GM12878 (cell line): ENCODE data around the gene MAD1L1. TPM values are rescaled to one million over a fixed set of nuclear protein-coding genes. Genes with fewer than 3 reads are reported as not detected.

Experiments used
- ATAC-seq: fragments of 200-7000 bp; cut with Tn5 transposase; 3 replicates; pipeline ENCODE4 v1.9.1; 2020; ENCODE audit warnings: mild to moderate bottlenecking, moderate library complexity
- BruUV-seq: library from RNA; stranded (reverse); fragments of 400-500 nt; replicated peaks from 2 replicates; lab custom pipeline; 2021; lab: Mats Ljungman, UMichigan
- CTCF ChIA-PET: fragments of 300-600 bp; sonication (Branson Sonifier 250); formaldehyde crosslinking; extraction: SDS; loops from one replicate; lab custom pipeline; 2021; ENCODE audit warnings: inconsistent platforms; lab: Yijun Ruan, JAX
- POLR2A ChIA-PET: fragments of 350-600 bp; formaldehyde crosslinking; extraction: SDS; loops from one replicate; lab custom pipeline; 2021; ENCODE audit warnings: inconsistent platforms; lab: Charles Lee
- RAD21 ChIA-PET: fragments of 300-600 bp; sonication (Branson Sonifier 250); formaldehyde crosslinking; loops from one replicate; lab custom pipeline; 2023; ENCODE audit warnings: antibody characterized with exemption; ENCODE audit not compliant: unreplicated experiment; lab: Charles Lee
- SMC1A ChIA-PET: fragments of 300-600 bp; sonication (Branson Sonifier 250); formaldehyde crosslinking; loops from one replicate; lab custom pipeline; 2023; ENCODE audit not compliant: unreplicated experiment, uncharacterized antibody; lab: Charles Lee
- DNase-seq: peaks from one replicate; pipeline ENCODE4 v3.0.0-alpha.2; 2011; ENCODE audit warnings: low read depth, low spot score
- FAIRE-seq: peaks from 3 replicates; lab custom pipeline; 2011; peaks lifted over from hg19 to GRCh38; lab: Jason Lieb, UNC
- H2AFZ ChIP-seq: 2 replicates; pipeline ENCODE4 v1.6.0; 2011; ENCODE audit warnings: low read depth, low read length, control low read depth; ENCODE audit not compliant: control insufficient read depth
- H3K27ac ChIP-seq: 2 replicates; pipeline ENCODE4 v1.5.1; 2011; ENCODE audit warnings: control low read depth; ENCODE audit not compliant: control insufficient read depth, insufficient read depth
- H3K27me3 ChIP-seq, 2 experiments: replicated peaks in 1 of 2; 2 replicates each; pipeline versions ENCODE4 v1.6.0 to v1.6.1; 2011; ENCODE audit warnings: low read length in 1 of 2; ENCODE audit not compliant: control insufficient read depth in 2 of 2, insufficient read depth in 2 of 2
- H3K36me3 ChIP-seq, 2 experiments: 2 replicates each; pipeline ENCODE4 v1.5.1; 2011; ENCODE audit warnings: low read length in 1 of 2; ENCODE audit not compliant: control insufficient read depth in 2 of 2, insufficient read depth in 2 of 2
- H3K4me1 ChIP-seq: 2 replicates; pipeline ENCODE4 v1.6.1; 2011; ENCODE audit warnings: mild to moderate bottlenecking, low read length, moderate library complexity, mixed read lengths; ENCODE audit not compliant: control insufficient read depth, insufficient read depth
- H3K4me2 ChIP-seq: 2 replicates; pipeline ENCODE4 v1.6.0; 2011; ENCODE audit warnings: control low read depth; ENCODE audit not compliant: control insufficient read depth, insufficient read depth
- H3K4me3 ChIP-seq: fragments of 200-600 bp; sonication (generic); 2 replicates; pipeline ENCODE4 v1.5.1; 2016
- H3K79me2 ChIP-seq: 2 replicates; pipeline ENCODE4 v1.6.0; 2011; ENCODE audit warnings: low read length; ENCODE audit not compliant: control insufficient read depth, insufficient read depth
- H3K9ac ChIP-seq: 2 replicates; pipeline ENCODE4 v1.8.0; 2011; ENCODE audit warnings: low read length, control low read depth, mixed read lengths; ENCODE audit not compliant: control insufficient read depth, insufficient read depth
- H3K9me3 ChIP-seq: replicated peaks from 3 replicates; pipeline ENCODE4 v1.5.1; 2011; ENCODE audit warnings: mild to moderate bottlenecking, low read length; ENCODE audit not compliant: control insufficient read depth, insufficient read depth
- H4K20me1 ChIP-seq: 2 replicates; pipeline ENCODE4 v1.6.0; 2011; ENCODE audit not compliant: control insufficient read depth, insufficient read depth
- DPF2 ChIP-seq: fragments of 450-650 bp; IDR thresholded peaks from 2 replicates; pipeline ENCODE4 v1.6.1; 2017; ENCODE audit warnings: mild to moderate bottlenecking
- JUND ChIP-seq: IDR thresholded peaks from 2 replicates; pipeline ENCODE4 v1.6.1; 2012; ENCODE audit warnings: low read depth, mild to moderate bottlenecking, low read length, improper control_type of control experiment, moderate library complexity
- NFYB ChIP-seq: IDR thresholded peaks from 2 replicates; pipeline ENCODE4 v1.6.1; 2011; ENCODE audit warnings: low read depth, mild to moderate bottlenecking, low read length, improper control_type of control experiment, moderate library complexity; ENCODE audit not compliant: insufficient read depth
- SMAD5 ChIP-seq: IDR thresholded peaks from 2 replicates; pipeline ENCODE4 v1.6.1; 2016; ENCODE audit warnings: antibody characterized with exemption, low read depth
- SMC3 ChIP-seq: IDR thresholded peaks from 2 replicates; pipeline ENCODE4 v1.6.1; 2011; ENCODE audit warnings: low read length, improper control_type of control experiment, borderline replicate concordance
- SPI1 ChIP-seq: IDR thresholded peaks from 2 replicates; pipeline ENCODE4 v1.6.1; 2011; ENCODE audit warnings: low read depth, mild to moderate bottlenecking, low read length, moderate library complexity, borderline replicate concordance; ENCODE audit not compliant: insufficient read depth
- SRF ChIP-seq, 2 experiments: IDR thresholded peaks; 2 replicates each; pipeline ENCODE4 v1.6.1; 2011; ENCODE audit warnings: low read depth in 2 of 2, low read length in 2 of 2, mild to moderate bottlenecking in 1 of 2, moderate library complexity in 1 of 2
- WGBS: methylation state at CpG from one replicate; pipeline ENCODE4 v1.1.6; 2016; ENCODE audit warnings: low lambda C conversion rate; ENCODE audit not compliant: insufficient replicate concordance, insufficient coverage; ENCODE audit errors: missing lambda C conversion rate; 5-methylcytosine and 5-hydroxymethylcytosine counted together
- in situ Hi-C: fragments of 300-500 bp; cut with MboI; formaldehyde crosslinking; loops from 9 replicates; pipeline ENCODE4 v1.14.3; 2018; ENCODE audit warnings: mixed read lengths
- intact Hi-C: fragments of 100-400 bp; cut with micrococcal nuclease; formaldehyde crosslinking; loops from one replicate; pipeline ENCODE4 v1.14.2; 2022; ENCODE audit not compliant: unreplicated experiment
- polyA plus RNA-seq, 11 experiments: library from polyadenylated mRNA; depleted of rRNA in 4 of 11; unstranded in 6 of 11; stranded (reverse) in 5 of 11; fragments of >200 nt; fragmentation: Nextera tagmentation in 4 of 11; fragmentation: Illumina TruSeq in 1 of 11; extraction: Ambion mirVana in 4 of 11; extraction: Trizol in 1 of 11; gene quantifications; 1 replicate in 1 of 11; 2 replicates in 10 of 11; pipeline versions ENCODE4 v1.2.1 to v1.2.3, GENCODE V29; 2011 to 2016; ENCODE audit warnings: inconsistent platforms in 2 of 11, missing spikeins in 2 of 11, low read depth in 1 of 11
- total RNA-seq, 4 experiments: library from RNA; depleted of rRNA in 3 of 4; stranded (reverse); fragments of >200 nt in 3 of 4; fragmentation: Illumina TruSeq in 1 of 4; extraction: Trizol in 1 of 4; gene quantifications; 2 replicates each; pipeline versions ENCODE4 v1.2.1 to v1.2.3, GENCODE V29; 2013 to 2021
- TF ChIP-seq, protein P1 (sequence below): fragments of 450-650 bp; IDR thresholded peaks from 2 replicates; pipeline ENCODE4 v1.6.1; 2016; ENCODE audit warnings: mild to moderate bottlenecking
- TF ChIP-seq, protein P2 (sequence below): fragments of 450-650 bp; IDR thresholded peaks from 2 replicates; pipeline ENCODE4 v1.6.1; 2018; ENCODE audit warnings: mild to moderate bottlenecking, low read depth, moderate library complexity; ENCODE audit not compliant: partially characterized antibody

The MAD1L1 gene
- total and polyA plus RNA-seq, 10 of the 15 experiments (the other 5 are each of a cell fraction or from before 2014, with no cell fraction given): 2.2 to 76.8 (median 38.3) TPM

DNA sequence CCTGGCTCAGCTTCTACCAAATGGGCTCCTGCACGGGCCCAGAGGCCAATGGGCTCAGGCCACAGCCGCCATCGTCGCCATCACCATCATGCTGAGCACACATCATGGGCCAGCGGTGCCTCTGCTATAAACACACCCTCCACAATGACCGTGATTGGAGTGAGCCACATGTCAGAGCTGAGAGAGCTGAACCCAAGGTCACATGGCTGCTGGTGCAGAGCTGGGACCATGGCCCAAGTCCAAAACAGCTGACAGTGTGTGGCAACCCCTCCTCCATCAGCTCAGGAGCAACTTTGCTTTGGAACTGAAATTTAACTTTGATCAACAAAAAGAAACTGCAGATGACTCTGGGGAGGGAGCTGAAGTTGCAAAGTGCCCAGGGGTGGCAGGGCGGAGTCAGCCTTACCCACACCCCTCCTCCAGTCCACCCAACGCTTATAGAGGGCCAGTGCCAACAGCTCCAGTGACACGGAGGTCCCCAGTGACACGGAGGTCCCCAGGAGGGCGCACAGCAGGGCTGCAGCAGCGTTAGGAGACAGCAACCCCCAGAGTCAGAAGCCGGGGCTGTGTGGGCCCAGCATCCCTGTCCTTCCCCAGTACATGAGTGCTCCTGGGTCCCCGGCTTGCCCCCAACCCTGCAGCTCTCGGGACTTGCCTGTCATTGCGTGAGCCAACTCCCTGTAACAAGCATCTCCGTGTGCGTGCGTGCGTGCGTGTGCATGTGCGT is 313.0 kb downstream of the MAD1L1 start:
- Histone ChIP-seq H3K4me1 (peaks cover 14% of the 10 kb centered on the region), H3K79me2 (no peaks in the 10 kb centered on the region), H3K27me3 (no peaks in the 10 kb centered on the region), H3K9me3 (no peaks in the 10 kb centered on the region), H2AFZ (no peak overlapping the region), H3K4me2 (peak overlapping the region; percentile 42), H3K9ac (no peak overlapping the region; the same call in 1 of the 2 replicates), H3K36me3 (peaks cover 0 to 12% of the 10 kb centered on the region in 2 experiments; a peak in 3 of 4 replicates), H3K4me3 (no peak overlapping the region), H4K20me1 (no peaks in the 10 kb centered on the region), H3K27ac (no peak overlapping the region)
- FAIRE-seq (no peak), ATAC-seq (no peak), DNase-seq (no peak)
- ChIA-PET RAD21 (no interaction called here), SMC1A (no interaction called here), POLR2A (no interaction called here), CTCF (no interaction called here)
- 55% methylated on average over 22 of the region's 22 CpGs for WGBS
- in situ Hi-C loops: no loop called here
- intact Hi-C loops: no loop called here
- TF ChIP-seq SRF (IDR thresholded peaks at IDR 0.05; ENCODE audit: low read depth in 2 of 2, low read length in 2 of 2) (no peak), JUND (no peak), SMAD5 (no peak), DPF2 (no peak), SMC3 (no peak), NFYB (no peak), SPI1 (no peak)
- TF ChIP-seq, protein P1, sequence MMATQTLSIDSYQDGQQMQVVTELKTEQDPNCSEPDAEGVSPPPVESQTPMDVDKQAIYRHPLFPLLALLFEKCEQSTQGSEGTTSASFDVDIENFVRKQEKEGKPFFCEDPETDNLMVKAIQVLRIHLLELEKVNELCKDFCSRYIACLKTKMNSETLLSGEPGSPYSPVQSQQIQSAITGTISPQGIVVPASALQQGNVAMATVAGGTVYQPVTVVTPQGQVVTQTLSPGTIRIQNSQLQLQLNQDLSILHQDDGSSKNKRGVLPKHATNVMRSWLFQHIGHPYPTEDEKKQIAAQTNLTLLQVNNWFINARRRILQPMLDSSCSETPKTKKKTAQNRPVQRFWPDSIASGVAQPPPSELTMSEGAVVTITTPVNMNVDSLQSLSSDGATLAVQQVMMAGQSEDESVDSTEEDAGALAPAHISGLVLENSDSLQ: no peak
- TF ChIP-seq, protein P2, sequence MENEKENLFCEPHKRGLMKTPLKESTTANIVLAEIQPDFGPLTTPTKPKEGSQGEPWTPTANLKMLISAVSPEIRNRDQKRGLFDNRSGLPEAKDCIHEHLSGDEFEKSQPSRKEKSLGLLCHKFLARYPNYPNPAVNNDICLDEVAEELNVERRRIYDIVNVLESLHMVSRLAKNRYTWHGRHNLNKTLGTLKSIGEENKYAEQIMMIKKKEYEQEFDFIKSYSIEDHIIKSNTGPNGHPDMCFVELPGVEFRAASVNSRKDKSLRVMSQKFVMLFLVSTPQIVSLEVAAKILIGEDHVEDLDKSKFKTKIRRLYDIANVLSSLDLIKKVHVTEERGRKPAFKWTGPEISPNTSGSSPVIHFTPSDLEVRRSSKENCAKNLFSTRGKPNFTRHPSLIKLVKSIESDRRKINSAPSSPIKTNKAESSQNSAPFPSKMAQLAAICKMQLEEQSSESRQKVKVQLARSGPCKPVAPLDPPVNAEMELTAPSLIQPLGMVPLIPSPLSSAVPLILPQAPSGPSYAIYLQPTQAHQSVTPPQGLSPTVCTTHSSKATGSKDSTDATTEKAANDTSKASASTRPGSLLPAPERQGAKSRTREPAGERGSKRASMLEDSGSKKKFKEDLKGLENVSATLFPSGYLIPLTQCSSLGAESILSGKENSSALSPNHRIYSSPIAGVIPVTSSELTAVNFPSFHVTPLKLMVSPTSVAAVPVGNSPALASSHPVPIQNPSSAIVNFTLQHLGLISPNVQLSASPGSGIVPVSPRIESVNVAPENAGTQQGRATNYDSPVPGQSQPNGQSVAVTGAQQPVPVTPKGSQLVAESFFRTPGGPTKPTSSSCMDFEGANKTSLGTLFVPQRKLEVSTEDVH: no peak
- BruUV-seq: no TSS peak
